Esophagus muscularis mucosa (tissue), 4 donors: ENCODE measurements around the gene FXYD3. TPM values are rescaled to one million over a fixed set of nuclear protein-coding genes. Genes with fewer than 3 reads are reported as not detected.
A peak's percentile ranks its signal among the peaks of the same experiment; 100 is the strongest.

Source experiments
- DNase-seq: peaks from one replicate; pipeline ENCODE4 v3.0.0-alpha.2; 2017; ENCODE audit errors: extremely low spot score
- H3K27ac ChIP-seq, 4 donors: fragments of 200-600 bp; sonication (generic); replicated peaks in 1 of 4; 1 replicate in 3 of 4; 2 replicates in 1 of 4; pipeline ENCODE4 v1.5.1; 2016 to 2019; ENCODE audit warnings: mild to moderate bottlenecking in 1 of 4
- H3K27me3 ChIP-seq, 4 donors: fragments of 200-600 bp; sonication (generic); one replicate each; pipeline versions ENCODE4 v1.5.1 to v1.6.0; 2016 to 2019
- H3K36me3 ChIP-seq, 4 donors: fragments of 200-600 bp; sonication (generic); one replicate each; pipeline ENCODE4 v1.5.1; 2016 to 2019
- H3K4me1 ChIP-seq, 4 donors: fragments of 200-600 bp; sonication (generic); one replicate each; pipeline ENCODE4 v1.5.1; 2016 to 2019
- H3K4me3 ChIP-seq, 4 donors: fragments of 200-600 bp; sonication (generic); 1 replicate in 2 of 4; 2 replicates in 2 of 4; pipeline ENCODE4 v1.5.1; 2016 to 2019; ENCODE audit warnings: mild to moderate bottlenecking in 4 of 4, moderate library complexity in 1 of 4
- H3K9me3 ChIP-seq, 4 donors: fragments of 200-600 bp; sonication (generic); 1 replicate in 3 of 4; 2 replicates in 1 of 4; pipeline ENCODE4 v1.5.1; 2016 to 2019
- EP300 ChIP-seq: sonication (generic); formaldehyde crosslinking; IDR thresholded peaks from one replicate; pipeline ENCODE4 v1.6.1; 2017; ENCODE audit warnings: antibody characterized with exemption
- POLR2A ChIP-seq: fragments of 450-650 bp; IDR thresholded peaks from one replicate; pipeline ENCODE4 v1.6.1; 2017; ENCODE audit warnings: antibody characterized with exemption, moderate library complexity, mild to moderate bottlenecking, low read depth
- POLR2AphosphoS5 ChIP-seq, 2 donors: sonication (generic); formaldehyde crosslinking; IDR thresholded peaks; one replicate each; pipeline ENCODE4 v1.6.1; 2017; ENCODE audit warnings: antibody characterized with exemption in 2 of 2
- WGBS: methylation state at CpG from one replicate; pipeline ENCODE4 v1.1.5; 2018; 5-methylcytosine and 5-hydroxymethylcytosine counted together
- intact Hi-C: fragments of 100-400 bp; cut with DNase I; formaldehyde crosslinking; loops from one replicate; pipeline ENCODE4 v1.15.1; 2023
- total RNA-seq, 4 donors: library from RNA; depleted of rRNA; stranded (reverse); fragments of >200 nt; gene quantifications; one replicate each; pipeline versions ENCODE4 v1.1.0 to v1.2.1, GENCODE V29; 2016
- TF ChIP-seq, protein P1 (sequence below), 3 experiments: fragments of 200-600 bp in 2 of 3; fragments of 450-650 bp in 1 of 3; sonication (generic) in 2 of 3; IDR thresholded peaks; one replicate each; pipeline ENCODE4 v1.5.1; 2017 to 2019; ENCODE audit warnings: antibody characterized with exemption in 3 of 3, mild to moderate bottlenecking in 2 of 3, moderate library complexity in 1 of 3

FXYD3 gene
- total RNA-seq, 4 donors from 2014 or later = 0.83 to 3.8 (median 3.1) TPM

DNA sequence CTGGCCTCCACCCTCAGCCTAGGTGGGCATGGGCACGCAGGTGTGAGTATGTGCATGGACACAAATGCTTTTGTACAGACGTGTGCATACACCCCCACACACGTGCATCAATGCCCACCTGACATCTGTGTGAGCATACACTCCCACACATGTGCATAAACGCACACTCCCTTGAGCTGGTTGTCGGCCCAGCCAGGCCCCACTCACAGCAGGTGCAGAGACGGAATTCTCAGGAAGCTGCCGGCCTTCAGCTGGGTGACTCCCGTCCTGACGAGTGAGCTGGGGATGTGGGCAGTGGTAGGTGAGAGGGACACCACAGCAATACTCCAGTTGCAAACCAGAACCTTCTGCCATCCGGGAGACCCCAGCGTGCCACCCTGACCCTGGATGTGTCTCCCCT is 18.2 kb downstream of the FXYD3 start:
- TF ChIP-seq POLR2A (no peak), EP300 (no peak), POLR2AphosphoS5 (IDR thresholded peaks at IDR 0.05) (no peak)
- TF ChIP-seq, protein P1, sequence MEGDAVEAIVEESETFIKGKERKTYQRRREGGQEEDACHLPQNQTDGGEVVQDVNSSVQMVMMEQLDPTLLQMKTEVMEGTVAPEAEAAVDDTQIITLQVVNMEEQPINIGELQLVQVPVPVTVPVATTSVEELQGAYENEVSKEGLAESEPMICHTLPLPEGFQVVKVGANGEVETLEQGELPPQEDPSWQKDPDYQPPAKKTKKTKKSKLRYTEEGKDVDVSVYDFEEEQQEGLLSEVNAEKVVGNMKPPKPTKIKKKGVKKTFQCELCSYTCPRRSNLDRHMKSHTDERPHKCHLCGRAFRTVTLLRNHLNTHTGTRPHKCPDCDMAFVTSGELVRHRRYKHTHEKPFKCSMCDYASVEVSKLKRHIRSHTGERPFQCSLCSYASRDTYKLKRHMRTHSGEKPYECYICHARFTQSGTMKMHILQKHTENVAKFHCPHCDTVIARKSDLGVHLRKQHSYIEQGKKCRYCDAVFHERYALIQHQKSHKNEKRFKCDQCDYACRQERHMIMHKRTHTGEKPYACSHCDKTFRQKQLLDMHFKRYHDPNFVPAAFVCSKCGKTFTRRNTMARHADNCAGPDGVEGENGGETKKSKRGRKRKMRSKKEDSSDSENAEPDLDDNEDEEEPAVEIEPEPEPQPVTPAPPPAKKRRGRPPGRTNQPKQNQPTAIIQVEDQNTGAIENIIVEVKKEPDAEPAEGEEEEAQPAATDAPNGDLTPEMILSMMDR (IDR thresholded peaks at IDR 0.05) = no peak
- Histone ChIP-seq H3K36me3 (no peaks in the 10 kb centered on the region), H3K4me3 (peak overlapping the region; percentile 34 to 50 (median 41)), H3K27me3 (peaks cover 0 to 12% (median 0%) of the 10 kb centered on the region in 4 donors), H3K4me1 (peaks cover 15 to 42% (median 26%) of the 10 kb centered on the region in 4 donors), H3K9me3 (no peaks in the 10 kb centered on the region), H3K27ac (peak overlapping the region; percentile 66 to 87 (median 75))
- WGBS = 76% methylated on average over 9 of the region's 11 CpGs
- intact Hi-C loops = no loop called here
- no peak for DNase-seq

DNA sequence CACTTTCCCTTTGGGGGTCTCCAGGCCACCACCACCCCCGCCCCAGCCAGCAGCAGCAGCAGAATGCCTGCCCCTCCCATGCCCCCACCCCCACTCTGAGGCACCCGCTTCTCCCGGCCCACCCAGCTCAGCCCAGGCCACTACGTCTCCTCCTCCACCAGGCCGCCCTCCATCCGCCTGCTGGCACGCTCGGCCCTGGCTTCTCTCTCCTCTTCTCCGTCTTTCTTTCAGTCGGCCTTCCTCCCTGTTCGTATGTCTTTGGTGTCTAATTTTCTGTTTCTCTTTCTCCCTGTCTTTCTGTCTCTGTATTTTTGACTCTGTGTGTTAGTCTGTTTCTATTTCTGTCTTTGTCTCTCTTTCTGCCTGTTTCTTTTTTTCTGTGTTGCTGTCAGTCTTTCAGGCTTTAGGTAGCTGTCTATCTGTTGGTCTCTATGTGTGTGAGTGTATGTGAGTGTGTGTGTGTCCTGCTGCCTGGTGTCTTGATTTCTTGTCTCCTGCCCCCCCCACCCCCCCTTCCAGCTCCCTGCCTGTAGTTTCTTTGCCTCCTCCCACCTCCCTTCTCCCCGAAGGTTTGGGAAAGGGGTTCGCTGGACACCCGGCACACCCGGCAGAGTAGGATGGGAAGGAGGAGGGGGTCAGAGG is 19.1 kb downstream of the FXYD3 start, which contains the start of gene LGI4:
Gene LGI4, minus strand, starts transcription at position 459 of the 642 bp plus-strand sequence. Its CDS starts 379 bp downstream, at position 80.
- Histone ChIP-seq H3K9me3 (no peaks in the 10 kb centered on the region), H3K27ac (peak within 1 kb of the TSS; percentile 66 to 87 (median 75)), H3K27me3 (peaks cover 0 to 20% (median 0%) of the 10 kb centered on the region in 4 donors), H3K4me3 (peak within 1 kb of the TSS; percentile 34 to 50 (median 41)), H3K36me3 (no peaks in the 10 kb centered on the region), H3K4me1 (peaks cover 17 to 48% (median 34%) of the 10 kb centered on the region in 4 donors)
- TF ChIP-seq POLR2A (no peak), POLR2AphosphoS5 (IDR thresholded peaks at IDR 0.05) (no peak), EP300 (no peak)
- TF ChIP-seq, protein P1 (IDR thresholded peaks at IDR 0.05) = no peak
- DNase-seq = no peak
- WGBS = 43% methylated on average over 15 of the region's 15 CpGs
- intact Hi-C loops = loop anchor here (1.0 kb wide), 1 partner anchor 20 kb away; no protein-coding TSS in a partner anchor

DNA sequence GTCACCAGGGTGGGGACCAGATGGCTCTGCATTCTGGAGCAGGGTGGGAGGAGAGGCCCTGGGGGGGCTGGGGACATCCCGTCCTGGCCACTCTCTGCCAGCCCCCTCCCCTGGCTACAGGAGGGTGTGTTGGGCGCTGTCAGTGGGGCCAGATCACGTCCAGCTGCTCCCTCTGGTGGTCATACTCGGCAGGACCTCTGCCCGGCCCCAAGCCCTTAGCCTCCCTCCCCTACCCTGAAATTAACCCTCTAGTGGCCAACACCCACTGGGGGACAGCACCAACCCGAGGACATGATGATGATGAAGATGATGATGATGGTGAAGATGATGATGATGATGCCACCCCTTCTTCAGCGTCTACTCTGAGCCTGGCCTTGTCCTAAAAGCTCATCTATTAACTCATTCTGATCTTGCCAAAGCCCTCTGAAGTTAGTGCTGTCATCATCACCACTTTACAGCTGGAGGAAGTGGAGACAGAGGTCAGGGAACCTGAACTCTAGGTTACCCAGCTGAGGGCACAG is 19.8 kb downstream of the FXYD3 start:
- peaks cover 0 to 28% (median 2%) of the 10 kb centered on the region in 4 donors for H3K27me3 ChIP-seq
- no peaks in the 10 kb centered on the region for H3K9me3 ChIP-seq
- peak overlapping the region; percentile 34 to 50 (median 41) for H3K4me3 ChIP-seq
- intact Hi-C loops = loop anchor here (1.0 kb wide), 1 partner anchor 21 kb away; no protein-coding TSS in a partner anchor
- H3K36me3 ChIP-seq = no peaks in the 10 kb centered on the region
- TF ChIP-seq POLR2A (no peak), POLR2AphosphoS5 (IDR thresholded peaks at IDR 0.05) (peak; percentile 44 to 45)
- TF ChIP-seq, protein P1 (IDR thresholded peaks at IDR 0.05) = peak; percentile 82 to 87 (median 83)
- peaks cover 24 to 55% (median 41%) of the 10 kb centered on the region in 4 donors for H3K4me1 ChIP-seq
- peak overlapping the region; percentile 66 to 87 (median 75) for H3K27ac ChIP-seq
- DNase-seq = no peak
- WGBS = 0% methylated on average over 6 of the region's 7 CpGs

DNA sequence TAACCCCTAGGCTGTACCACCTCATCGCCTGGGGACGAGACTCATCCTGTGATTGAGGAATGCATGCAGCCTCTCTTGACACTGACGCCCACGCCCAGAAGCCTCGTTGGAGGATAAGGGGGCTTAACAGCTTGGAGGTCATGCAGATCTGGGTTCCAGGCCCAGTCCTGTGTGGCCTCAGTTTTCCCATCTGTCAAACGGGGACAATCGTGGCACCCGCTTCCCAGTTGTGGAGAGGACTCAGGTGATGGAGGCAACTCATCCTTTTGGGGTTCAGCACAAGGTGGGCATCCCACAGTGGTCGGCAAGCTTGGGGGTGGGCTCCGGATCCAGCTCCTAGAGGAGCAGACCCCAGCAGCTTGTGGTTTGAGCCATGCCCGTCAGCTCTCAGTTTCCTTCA is 20.6 kb downstream of the FXYD3 start:
- TF ChIP-seq EP300 (no peak), POLR2A (no peak), POLR2AphosphoS5 (IDR thresholded peaks at IDR 0.05) (no peak)
- TF ChIP-seq, protein P1 (IDR thresholded peaks at IDR 0.05) = no peak
- intact Hi-C loops = no loop called here
- H3K4me1 ChIP-seq = peaks cover 30 to 62% (median 46%) of the 10 kb centered on the region in 4 donors

More for the DNA sequence above, 20.6 kb downstream of the FXYD3 start:
- H3K9me3 ChIP-seq = no peaks in the 10 kb centered on the region
- H3K27me3 ChIP-seq = peaks cover 0 to 34% (median 4%) of the 10 kb centered on the region in 4 donors
- no peaks in the 10 kb centered on the region for H3K36me3 ChIP-seq
- no peak for DNase-seq
- 71% methylated on average over 11 of the region's 11 CpGs for WGBS
- H3K4me3 ChIP-seq = no peak overlapping the region
- H3K27ac ChIP-seq = peak overlapping the region; percentile 66 to 87 (median 75)
